GM12864 (cell line): ENCODE results near the gene SULT2A1.
"Not testable (repeated sequence)": the region's sequence is repeated elsewhere in the genome, so short reads cannot be mapped to it uniquely, and the experiment has no call there.

Source experiments
- DNase-seq: peaks from one replicate; pipeline ENCODE4 v3.0.0-alpha.2; 2011; ENCODE audit warnings: low read depth
- H3K4me3 ChIP-seq: 2 replicates; pipeline ENCODE4 v1.5.1; 2011; ENCODE audit warnings: mild to moderate bottlenecking, low read depth, low read length, control low read depth
- CTCF ChIP-seq: IDR thresholded peaks from 2 replicates; pipeline ENCODE4 v1.5.1; 2011; ENCODE audit warnings: low read depth, mild to moderate bottlenecking, moderate library complexity, low read length, control low read depth, inconsistent platforms; ENCODE audit errors: missing control alignments

The SULT2A1 gene

GRCh38 chr19:47882890-47883289 lies 3.2 kb downstream of the SULT2A1 start:
- no peak for TF ChIP-seq CTCF
- DNase-seq = no peak
- H3K4me3 ChIP-seq = no peak overlapping the region

GRCh38 chr19:47881757-47882156 lies 4.4 kb downstream of the SULT2A1 start:
- no peak overlapping the region for H3K4me3 ChIP-seq
- no peak for TF ChIP-seq CTCF
- DNase-seq = no peak

GRCh38 chr19:47879385-47879784 lies 6.7 kb downstream of the SULT2A1 start:
- not testable (repeated sequence) for H3K4me3 ChIP-seq, DNase-seq

GRCh38 chr19:47878906-47879305 lies 7.2 kb downstream of the SULT2A1 start:
- TF ChIP-seq CTCF = no peak
- no peak overlapping the region for H3K4me3 ChIP-seq
- DNase-seq = no peak

GRCh38 chr19:47865166-47865565 lies 20.9 kb downstream of the SULT2A1 start:
- no peak for TF ChIP-seq CTCF
- no peak for DNase-seq
- no peak overlapping the region for H3K4me3 ChIP-seq

GRCh38 chr19:47863514-47863936 lies 22.6 kb downstream of the SULT2A1 start:
- peak; percentile 96 for TF ChIP-seq CTCF
- DNase-seq = peak; percentile 8
- H3K4me3 ChIP-seq = no peak overlapping the region

- no peak overlapping the region for H3K4me3 ChIP-seq
- no peak for TF ChIP-seq CTCF
- DNase-seq = no peak
These were observed 24.5 kb downstream of the SULT2A1 start for GRCh38 chr19:47861630-47862029.
